ENCODE data around the gene CCDC90B.

Gene CCDC90B

DNA sequence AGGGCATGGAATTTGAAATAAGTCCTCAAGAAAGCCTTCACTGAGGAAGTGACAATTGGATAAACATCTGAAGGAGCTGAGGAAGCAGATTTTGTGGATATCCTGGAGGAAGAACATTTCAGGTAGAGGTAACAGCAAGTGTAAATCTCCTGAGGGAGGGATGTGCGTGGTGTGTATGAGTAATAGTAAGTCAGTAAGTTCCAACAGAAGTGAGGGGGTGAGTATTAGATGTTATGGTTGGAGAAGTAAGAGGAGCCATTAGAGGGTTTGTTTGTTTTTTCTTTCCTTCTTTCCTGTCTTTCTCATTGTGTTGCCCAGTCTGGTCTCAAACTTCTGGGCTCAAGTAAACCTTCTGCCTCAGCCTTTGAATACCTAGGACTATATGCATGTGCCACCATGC lies 63.7 kb downstream of the CCDC90B start:
- no peak for DNase-seq

DNA sequence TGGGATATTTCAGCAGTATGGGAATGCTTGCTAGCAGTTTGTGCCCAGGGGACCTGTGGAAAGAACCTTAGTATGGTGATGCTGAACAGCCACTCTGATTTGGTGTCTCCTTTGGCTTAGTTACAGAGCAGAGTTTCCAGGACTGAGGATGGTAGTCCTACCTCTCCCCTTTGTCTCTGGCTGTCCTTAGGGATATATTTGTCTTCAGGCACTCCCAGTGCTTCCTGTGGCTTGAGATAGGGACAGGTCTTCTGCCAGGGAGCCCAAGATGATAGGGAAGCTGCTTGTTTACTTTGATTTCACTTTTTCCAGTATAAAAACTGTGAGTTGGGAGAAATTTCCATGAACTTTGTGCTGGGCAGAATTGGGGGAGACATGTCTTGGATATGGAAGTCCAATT lies 64.5 kb downstream of the CCDC90B start:
- no peak for DNase-seq

DNA sequence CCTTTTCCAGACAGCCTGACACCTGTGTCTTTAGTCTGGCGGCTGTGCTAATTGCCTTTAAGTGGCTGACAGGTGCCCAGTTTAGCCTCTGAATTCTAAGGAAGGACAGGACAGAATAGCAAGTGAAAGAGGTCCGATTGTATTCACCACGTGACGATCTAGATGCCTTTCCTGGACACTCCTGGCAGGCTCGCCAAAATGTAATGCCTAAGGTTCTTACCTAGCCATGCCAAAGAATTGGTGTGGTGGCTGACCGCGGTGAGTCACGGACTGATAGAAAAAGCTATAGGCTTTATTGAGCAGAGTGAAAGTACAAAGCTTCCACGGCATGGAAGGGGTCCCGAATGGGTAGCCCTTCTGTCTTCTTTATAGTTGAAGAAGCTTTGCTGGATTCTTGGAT lies 65.9 kb downstream of the CCDC90B start:
- peak; percentile 77 for DNase-seq

DNA sequence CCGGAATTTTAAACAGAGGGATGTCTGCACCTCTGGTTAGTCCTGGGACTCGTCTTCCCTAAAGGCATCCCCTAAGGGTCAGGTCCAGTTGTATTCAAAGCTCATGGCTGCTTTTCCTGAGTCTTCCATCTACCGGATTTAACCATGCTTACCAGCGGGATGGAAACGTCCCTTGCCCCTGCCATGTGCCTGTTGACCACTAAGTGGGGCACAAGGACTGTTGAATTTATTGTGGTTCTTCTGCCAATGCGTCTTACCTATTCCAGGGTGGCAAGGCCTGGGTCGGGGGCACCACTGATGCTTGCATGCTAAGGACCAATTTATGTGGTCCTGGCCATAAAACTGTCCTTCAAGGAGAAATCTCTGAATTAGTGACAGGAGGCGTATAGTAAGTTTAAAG lies 67.1 kb downstream of the CCDC90B start:
- peak; percentile 63 for DNase-seq
